B cell (primary cell): ENCODE data around the gene FIG4.

Experiments
- EZH2 ChIP-seq: IDR thresholded peaks from 2 replicates; pipeline ENCODE4 v1.6.1; 2012; ENCODE audit warnings: borderline replicate concordance, low read depth, mild to moderate bottlenecking, moderate library complexity, low read length; ENCODE audit not compliant: insufficient read depth, poor library complexity, severe bottlenecking
- TF ChIP-seq, protein P1 (sequence below): fragments of 200-600 bp; IDR thresholded peaks from one replicate; pipeline ENCODE4 v1.8.0; 2022; ENCODE audit warnings: antibody characterized with exemption, mild to moderate bottlenecking

DNA sequence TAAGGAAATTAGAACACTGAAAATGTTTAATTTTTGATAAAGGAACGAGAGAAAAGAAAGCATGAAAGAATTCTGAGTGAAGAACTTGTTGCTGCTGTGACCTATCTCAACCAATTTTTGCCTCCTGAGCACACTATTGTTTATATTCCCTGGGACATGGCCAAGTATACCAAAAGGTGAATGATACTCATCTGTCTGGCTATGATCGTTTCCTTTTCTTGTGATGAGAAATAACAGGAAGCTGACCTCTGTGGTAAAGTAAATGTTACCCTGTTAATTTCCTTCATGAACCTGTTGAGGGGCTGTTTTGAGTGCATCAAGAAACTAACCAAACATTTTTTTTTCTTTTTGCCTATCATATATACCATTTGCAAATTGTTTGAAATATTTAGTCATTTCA, 69.1 kb downstream of the FIG4 start:
- TF ChIP-seq, protein P1, sequence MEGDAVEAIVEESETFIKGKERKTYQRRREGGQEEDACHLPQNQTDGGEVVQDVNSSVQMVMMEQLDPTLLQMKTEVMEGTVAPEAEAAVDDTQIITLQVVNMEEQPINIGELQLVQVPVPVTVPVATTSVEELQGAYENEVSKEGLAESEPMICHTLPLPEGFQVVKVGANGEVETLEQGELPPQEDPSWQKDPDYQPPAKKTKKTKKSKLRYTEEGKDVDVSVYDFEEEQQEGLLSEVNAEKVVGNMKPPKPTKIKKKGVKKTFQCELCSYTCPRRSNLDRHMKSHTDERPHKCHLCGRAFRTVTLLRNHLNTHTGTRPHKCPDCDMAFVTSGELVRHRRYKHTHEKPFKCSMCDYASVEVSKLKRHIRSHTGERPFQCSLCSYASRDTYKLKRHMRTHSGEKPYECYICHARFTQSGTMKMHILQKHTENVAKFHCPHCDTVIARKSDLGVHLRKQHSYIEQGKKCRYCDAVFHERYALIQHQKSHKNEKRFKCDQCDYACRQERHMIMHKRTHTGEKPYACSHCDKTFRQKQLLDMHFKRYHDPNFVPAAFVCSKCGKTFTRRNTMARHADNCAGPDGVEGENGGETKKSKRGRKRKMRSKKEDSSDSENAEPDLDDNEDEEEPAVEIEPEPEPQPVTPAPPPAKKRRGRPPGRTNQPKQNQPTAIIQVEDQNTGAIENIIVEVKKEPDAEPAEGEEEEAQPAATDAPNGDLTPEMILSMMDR: no peak
- no peak for TF ChIP-seq EZH2
